Urothelium cell line (cell line): ENCODE data around the gene CDH4.

Experiments used
- DNase-seq: peaks from one replicate; pipeline ENCODE4 v3.0.0; 2011; ENCODE audit warnings: low spot score, mixed read lengths
- FAIRE-seq: peaks from 2 replicates; lab custom pipeline; 2011; peaks lifted over from hg19 to GRCh38; lab: Jason Lieb, UNC

CDH4 gene

GRCh38 chr20:61806314-61806713 is 554.3 kb downstream of the CDH4 start:
- DNase-seq (no peak), FAIRE-seq (no peak)

- DNase-seq = no peak
- no peak for FAIRE-seq
Measured at GRCh38 chr20:61806995-61807394, 554.9 kb downstream of the CDH4 start.

GRCh38 chr20:61807471-61808160 is 555.6 kb downstream of the CDH4 start:
- DNase-seq (no peak), FAIRE-seq (no peak)

GRCh38 chr20:61808447-61808846 is 556.4 kb downstream of the CDH4 start:
- FAIRE-seq = no peak

GRCh38 chr20:61809006-61809770 is 557.1 kb downstream of the CDH4 start:
- no peak for DNase-seq
- no peak for FAIRE-seq

More at GRCh38 chr20:61808447-61808846, 556.4 kb downstream of the CDH4 start:
- DNase-seq = no peak

GRCh38 chr20:61810066-61810737 is 558.1 kb downstream of the CDH4 start:
- DNase-seq (no peak), FAIRE-seq (no peak)

GRCh38 chr20:61810738-61811135 is 558.7 kb downstream of the CDH4 start:
- DNase-seq = no peak
- no peak for FAIRE-seq

- FAIRE-seq = no peak
- DNase-seq = no peak
Measured at GRCh38 chr20:61811166-61811565, 559.1 kb downstream of the CDH4 start.

- FAIRE-seq = no peak
- no peak for DNase-seq
Measured at GRCh38 chr20:61812121-61812844, 560.2 kb downstream of the CDH4 start.

- FAIRE-seq (no peak), DNase-seq (no peak)
Measured at GRCh38 chr20:61812845-61813485, 560.9 kb downstream of the CDH4 start.

- FAIRE-seq (no peak), DNase-seq (no peak)
Measured at GRCh38 chr20:61813791-61814190, 561.7 kb downstream of the CDH4 start.

- DNase-seq (no peak), FAIRE-seq (no peak)
Measured at GRCh38 chr20:61814244-61814643, 562.2 kb downstream of the CDH4 start.

- FAIRE-seq (no peak), DNase-seq (no peak)
Measured at GRCh38 chr20:61814726-61815125, 562.7 kb downstream of the CDH4 start.

- FAIRE-seq (no peak), DNase-seq (no peak)
Measured at GRCh38 chr20:61815176-61815575, 563.1 kb downstream of the CDH4 start.

GRCh38 chr20:61815678-61816077 is 563.6 kb downstream of the CDH4 start:
- FAIRE-seq (no peak), DNase-seq (no peak)

- no peak for DNase-seq
- FAIRE-seq = no peak
Measured at GRCh38 chr20:61816606-61817460, 564.8 kb downstream of the CDH4 start.

- no peak for FAIRE-seq
- DNase-seq = no peak
Measured at GRCh38 chr20:61817575-61817974, 565.5 kb downstream of the CDH4 start.

- DNase-seq (no peak), FAIRE-seq (no peak)
Measured at GRCh38 chr20:61818746-61819573, 566.9 kb downstream of the CDH4 start.

GRCh38 chr20:61819574-61819846 is 567.4 kb downstream of the CDH4 start:
- FAIRE-seq = no peak
- DNase-seq = no peak
